HL-60 (cell line): ENCODE measurements around the gene ARHGAP26.

Experiments used
- GABPA ChIP-seq: IDR thresholded peaks from 2 replicates; pipeline ENCODE4 v1.6.1; 2012; ENCODE audit warnings: low read depth
- SPI1 ChIP-seq: IDR thresholded peaks from 2 replicates; pipeline ENCODE4 v1.6.1; 2012; ENCODE audit warnings: low read depth, mild to moderate bottlenecking, borderline replicate concordance
- TF ChIP-seq, protein P1 (sequence below): IDR thresholded peaks from one replicate; pipeline ENCODE4 v1.5.1; 2011; ENCODE audit warnings: low read length, control low read depth, inconsistent platforms; ENCODE audit not compliant: insufficient read depth
- TF ChIP-seq, protein P2 (sequence below): IDR thresholded peaks from 2 replicates; pipeline ENCODE4 v1.6.1; 2012; ENCODE audit warnings: low read depth; ENCODE audit not compliant: insufficient replicate concordance

DNA sequence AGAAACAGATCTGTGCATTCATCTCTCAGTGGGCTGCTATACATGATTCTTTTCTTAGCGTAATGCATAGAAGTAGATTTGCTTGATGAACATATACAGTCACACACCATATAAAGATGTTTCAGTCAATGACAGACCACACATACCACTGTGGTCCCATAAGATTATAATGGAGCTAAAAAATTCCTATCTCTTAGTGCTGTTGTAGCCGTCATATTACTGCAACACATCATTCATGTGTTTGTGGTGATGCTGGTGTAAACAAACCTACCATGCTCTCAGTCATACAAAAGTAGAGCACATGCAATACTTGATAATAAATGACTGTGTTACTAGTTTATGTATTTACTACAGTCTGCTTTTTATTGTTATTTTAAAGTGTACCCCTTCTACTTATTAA lies 214.3 kb downstream of the ARHGAP26 start:
- TF ChIP-seq, protein P1, sequence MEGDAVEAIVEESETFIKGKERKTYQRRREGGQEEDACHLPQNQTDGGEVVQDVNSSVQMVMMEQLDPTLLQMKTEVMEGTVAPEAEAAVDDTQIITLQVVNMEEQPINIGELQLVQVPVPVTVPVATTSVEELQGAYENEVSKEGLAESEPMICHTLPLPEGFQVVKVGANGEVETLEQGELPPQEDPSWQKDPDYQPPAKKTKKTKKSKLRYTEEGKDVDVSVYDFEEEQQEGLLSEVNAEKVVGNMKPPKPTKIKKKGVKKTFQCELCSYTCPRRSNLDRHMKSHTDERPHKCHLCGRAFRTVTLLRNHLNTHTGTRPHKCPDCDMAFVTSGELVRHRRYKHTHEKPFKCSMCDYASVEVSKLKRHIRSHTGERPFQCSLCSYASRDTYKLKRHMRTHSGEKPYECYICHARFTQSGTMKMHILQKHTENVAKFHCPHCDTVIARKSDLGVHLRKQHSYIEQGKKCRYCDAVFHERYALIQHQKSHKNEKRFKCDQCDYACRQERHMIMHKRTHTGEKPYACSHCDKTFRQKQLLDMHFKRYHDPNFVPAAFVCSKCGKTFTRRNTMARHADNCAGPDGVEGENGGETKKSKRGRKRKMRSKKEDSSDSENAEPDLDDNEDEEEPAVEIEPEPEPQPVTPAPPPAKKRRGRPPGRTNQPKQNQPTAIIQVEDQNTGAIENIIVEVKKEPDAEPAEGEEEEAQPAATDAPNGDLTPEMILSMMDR, result no peak
- TF ChIP-seq SPI1 (no peak), GABPA (no peak)
- TF ChIP-seq, protein P2, sequence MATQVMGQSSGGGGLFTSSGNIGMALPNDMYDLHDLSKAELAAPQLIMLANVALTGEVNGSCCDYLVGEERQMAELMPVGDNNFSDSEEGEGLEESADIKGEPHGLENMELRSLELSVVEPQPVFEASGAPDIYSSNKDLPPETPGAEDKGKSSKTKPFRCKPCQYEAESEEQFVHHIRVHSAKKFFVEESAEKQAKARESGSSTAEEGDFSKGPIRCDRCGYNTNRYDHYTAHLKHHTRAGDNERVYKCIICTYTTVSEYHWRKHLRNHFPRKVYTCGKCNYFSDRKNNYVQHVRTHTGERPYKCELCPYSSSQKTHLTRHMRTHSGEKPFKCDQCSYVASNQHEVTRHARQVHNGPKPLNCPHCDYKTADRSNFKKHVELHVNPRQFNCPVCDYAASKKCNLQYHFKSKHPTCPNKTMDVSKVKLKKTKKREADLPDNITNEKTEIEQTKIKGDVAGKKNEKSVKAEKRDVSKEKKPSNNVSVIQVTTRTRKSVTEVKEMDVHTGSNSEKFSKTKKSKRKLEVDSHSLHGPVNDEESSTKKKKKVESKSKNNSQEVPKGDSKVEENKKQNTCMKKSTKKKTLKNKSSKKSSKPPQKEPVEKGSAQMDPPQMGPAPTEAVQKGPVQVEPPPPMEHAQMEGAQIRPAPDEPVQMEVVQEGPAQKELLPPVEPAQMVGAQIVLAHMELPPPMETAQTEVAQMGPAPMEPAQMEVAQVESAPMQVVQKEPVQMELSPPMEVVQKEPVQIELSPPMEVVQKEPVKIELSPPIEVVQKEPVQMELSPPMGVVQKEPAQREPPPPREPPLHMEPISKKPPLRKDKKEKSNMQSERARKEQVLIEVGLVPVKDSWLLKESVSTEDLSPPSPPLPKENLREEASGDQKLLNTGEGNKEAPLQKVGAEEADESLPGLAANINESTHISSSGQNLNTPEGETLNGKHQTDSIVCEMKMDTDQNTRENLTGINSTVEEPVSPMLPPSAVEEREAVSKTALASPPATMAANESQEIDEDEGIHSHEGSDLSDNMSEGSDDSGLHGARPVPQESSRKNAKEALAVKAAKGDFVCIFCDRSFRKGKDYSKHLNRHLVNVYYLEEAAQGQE, result no peak
